Mucosa of stomach (tissue), 1 donor: Measurements from ENCODE around the gene SNX24.
"Not testable (repeated sequence)": the region's sequence is repeated elsewhere in the genome, so short reads cannot be mapped to it uniquely, and the experiment has no call there.

Experiments
- H3K27me3 ChIP-seq: one replicate; pipeline ENCODE4 v1.7.0; 2013; ENCODE audit warnings: mild to moderate bottlenecking, low read length; ENCODE audit not compliant: control insufficient read depth, insufficient read depth
- H3K36me3 ChIP-seq: one replicate; pipeline ENCODE4 v1.7.0; 2013; ENCODE audit warnings: low read length; ENCODE audit not compliant: control insufficient read depth, insufficient read depth
- H3K4me1 ChIP-seq: one replicate; pipeline ENCODE4 v1.7.0; 2013; ENCODE audit warnings: mild to moderate bottlenecking, low read length; ENCODE audit not compliant: control insufficient read depth, insufficient read depth
- H3K4me3 ChIP-seq: one replicate; pipeline ENCODE4 v1.7.0; 2013; ENCODE audit warnings: low read length
- H3K9ac ChIP-seq: one replicate; pipeline ENCODE4 v1.7.0; 2013; ENCODE audit warnings: mild to moderate bottlenecking, low read length, moderate library complexity
- H3K9me3 ChIP-seq: one replicate; pipeline ENCODE4 v1.7.0; 2013; ENCODE audit warnings: mild to moderate bottlenecking, low read length, moderate library complexity; ENCODE audit not compliant: control insufficient read depth
- donor health status: Pancreatic carcinoma.

Gene SNX24

DNA sequence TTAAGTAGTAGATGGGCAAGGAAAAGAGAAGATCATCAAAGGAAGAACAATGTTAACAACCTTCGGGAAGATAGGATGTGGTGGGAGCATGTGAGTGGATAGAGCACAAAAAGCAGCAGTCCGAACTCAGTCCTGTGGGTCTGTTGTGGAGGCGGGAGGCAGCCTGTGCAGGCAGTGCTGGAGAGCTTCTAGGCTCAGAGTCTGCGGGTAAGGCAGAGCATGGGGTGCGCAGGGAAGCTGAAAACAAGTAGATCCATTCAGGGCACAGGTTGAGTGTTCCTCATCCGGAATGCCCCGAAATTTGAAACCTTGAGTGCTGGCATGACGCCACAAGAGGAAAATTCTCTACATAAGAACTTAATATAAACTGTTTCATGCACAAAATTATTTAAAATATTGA, 106.2 kb downstream of the SNX24 start:
- H3K9me3 ChIP-seq = no peaks in the 10 kb centered on the region
- H3K36me3 ChIP-seq = no peaks in the 10 kb centered on the region
- no peaks in the 10 kb centered on the region for H3K4me1 ChIP-seq
- no peak overlapping the region for H3K4me3 ChIP-seq
- H3K27me3 ChIP-seq = no peaks in the 10 kb centered on the region
- no peak overlapping the region for H3K9ac ChIP-seq

DNA sequence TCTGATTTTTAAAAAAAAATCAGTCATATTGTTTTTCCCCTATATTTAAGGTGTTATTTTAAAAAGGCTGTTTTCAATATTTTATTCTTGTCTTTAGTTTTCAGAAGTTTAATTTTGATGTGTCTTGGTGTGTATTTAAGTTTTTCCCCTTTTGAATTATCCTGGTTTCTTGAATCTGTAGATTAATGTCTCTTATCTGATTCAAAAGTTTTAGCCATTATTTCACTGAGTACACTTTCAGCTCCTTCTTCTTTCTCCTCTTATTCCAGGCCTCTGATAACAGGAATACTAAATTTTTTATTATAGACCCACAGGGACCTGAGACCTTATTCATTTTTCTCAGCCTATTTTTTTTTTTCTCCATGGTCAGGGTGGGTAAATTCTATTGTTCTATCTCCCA, 109.3 kb downstream of the SNX24 start:
- no peak overlapping the region for H3K4me3 ChIP-seq
- H3K4me1 ChIP-seq = no peaks in the 10 kb centered on the region
- no peaks in the 10 kb centered on the region for H3K9me3 ChIP-seq
- no peak overlapping the region for H3K9ac ChIP-seq
- no peaks in the 10 kb centered on the region for H3K27me3 ChIP-seq
- H3K36me3 ChIP-seq = no peaks in the 10 kb centered on the region

- H3K9ac ChIP-seq = no peak overlapping the region
- no peak overlapping the region for H3K4me3 ChIP-seq
- H3K27me3 ChIP-seq = no peaks in the 10 kb centered on the region
- H3K36me3 ChIP-seq = no peaks in the 10 kb centered on the region
- no peaks in the 10 kb centered on the region for H3K9me3 ChIP-seq
- no peaks in the 10 kb centered on the region for H3K4me1 ChIP-seq
Observed at GRCh38 chr5:122957457-122957856, 112.0 kb downstream of the SNX24 start.

- Histone ChIP-seq H3K4me3 (no peak overlapping the region), H3K36me3 (no peaks in the 10 kb centered on the region), H3K9me3 (no peaks in the 10 kb centered on the region), H3K4me1 (no peaks in the 10 kb centered on the region), H3K27me3 (no peaks in the 10 kb centered on the region), H3K9ac (no peak overlapping the region)
Observed at GRCh38 chr5:122959740-122960445, 114.5 kb downstream of the SNX24 start.

DNA sequence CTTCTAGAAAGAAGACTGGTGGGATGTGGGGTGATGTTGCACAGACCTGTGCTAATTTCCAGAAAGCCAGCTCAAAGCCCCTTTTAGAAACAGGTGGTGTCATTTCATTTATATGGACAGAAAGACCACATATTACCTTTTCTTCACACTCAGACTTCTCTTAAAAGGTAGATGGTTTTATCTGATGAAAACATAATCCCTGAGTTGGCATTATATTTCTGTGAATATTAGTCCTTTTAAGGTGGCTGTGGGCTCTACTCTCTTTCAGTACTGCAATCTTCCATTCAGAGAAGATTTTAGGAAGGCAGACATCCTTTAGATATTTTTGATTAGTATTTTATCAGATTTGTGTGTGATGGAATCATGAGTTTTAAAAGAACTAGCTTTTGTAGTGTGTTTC, 117.9 kb downstream of the SNX24 start:
- Histone ChIP-seq H3K9ac (no peak overlapping the region), H3K9me3 (no peaks in the 10 kb centered on the region), H3K36me3 (no peaks in the 10 kb centered on the region), H3K27me3 (no peaks in the 10 kb centered on the region), H3K4me3 (no peak overlapping the region), H3K4me1 (no peaks in the 10 kb centered on the region)

- Histone ChIP-seq H3K9ac (no peak overlapping the region), H3K27me3 (no peaks in the 10 kb centered on the region), H3K36me3 (no peaks in the 10 kb centered on the region), H3K9me3 (no peaks in the 10 kb centered on the region), H3K4me3 (no peak overlapping the region), H3K4me1 (no peaks in the 10 kb centered on the region)
Observed at GRCh38 chr5:122965111-122965510, 119.7 kb downstream of the SNX24 start.

- H3K9me3 ChIP-seq = no peaks in the 10 kb centered on the region
- H3K27me3 ChIP-seq = no peaks in the 10 kb centered on the region
- H3K36me3 ChIP-seq = no peaks in the 10 kb centered on the region
- H3K9ac ChIP-seq = no peak overlapping the region
- no peak overlapping the region for H3K4me3 ChIP-seq
- H3K4me1 ChIP-seq = no peaks in the 10 kb centered on the region
Observed at GRCh38 chr5:122967085-122967484, 121.7 kb downstream of the SNX24 start.

GRCh38 chr5:122967625-122968024, 122.2 kb downstream of the SNX24 start:
- Histone ChIP-seq H3K9me3 (no peaks in the 10 kb centered on the region), H3K36me3 (no peaks in the 10 kb centered on the region), H3K9ac (no peak overlapping the region), H3K4me3 (no peak overlapping the region), H3K27me3 (no peaks in the 10 kb centered on the region), H3K4me1 (no peaks in the 10 kb centered on the region)

- not testable (repeated sequence) for H3K36me3 ChIP-seq, H3K4me1 ChIP-seq, H3K9ac ChIP-seq, H3K27me3 ChIP-seq, H3K9me3 ChIP-seq, H3K4me3 ChIP-seq
Observed at GRCh38 chr5:122968056-122968455, 122.6 kb downstream of the SNX24 start.

DNA sequence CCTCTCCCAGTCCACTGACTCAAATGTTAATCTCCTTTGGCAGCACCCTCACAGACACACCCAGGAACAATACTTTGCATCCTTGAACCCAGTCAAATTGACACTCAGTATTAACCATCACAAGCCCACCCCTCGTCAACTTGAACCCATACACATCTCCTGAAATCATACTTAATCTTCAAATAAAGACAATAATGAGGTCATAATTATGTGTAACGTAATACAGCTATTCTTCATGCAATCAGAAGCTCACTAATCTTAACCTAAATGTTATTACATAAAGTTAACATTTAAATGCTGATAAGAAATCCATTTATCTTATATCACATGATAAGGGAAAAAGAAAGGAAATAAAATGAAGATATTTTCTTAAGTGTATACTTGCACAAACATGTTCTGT, 125.9 kb downstream of the SNX24 start:
- H3K9me3 ChIP-seq = no peaks in the 10 kb centered on the region
- no peaks in the 10 kb centered on the region for H3K36me3 ChIP-seq
- no peak overlapping the region for H3K4me3 ChIP-seq
- H3K27me3 ChIP-seq = no peaks in the 10 kb centered on the region
- H3K9ac ChIP-seq = no peak overlapping the region
- H3K4me1 ChIP-seq = no peaks in the 10 kb centered on the region

- H3K4me3 ChIP-seq = no peak overlapping the region
Observed at GRCh38 chr5:122972877-122973276, 127.5 kb downstream of the SNX24 start.

DNA sequence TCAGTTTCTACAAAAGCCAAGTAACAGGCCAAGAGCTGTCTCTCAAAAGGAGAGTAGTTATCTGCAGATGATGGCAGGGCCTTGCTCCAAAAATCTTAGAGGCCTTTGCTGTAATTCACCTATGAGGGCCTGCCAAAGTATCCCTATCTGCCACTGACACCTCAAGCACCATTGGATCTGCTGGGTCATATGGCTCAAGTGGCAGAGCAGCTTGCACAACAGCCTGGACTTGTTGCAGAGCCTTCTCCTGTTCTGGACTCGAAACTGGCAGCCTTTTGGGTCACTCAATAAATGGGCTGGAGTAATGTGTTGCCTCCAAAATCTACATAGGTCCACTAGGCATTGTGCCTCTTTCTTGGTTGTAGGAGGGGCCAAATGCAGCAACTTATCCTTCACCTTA, 128.3 kb downstream of the SNX24 start:
- not testable (repeated sequence) for H3K4me3 ChIP-seq, H3K27me3 ChIP-seq, H3K9me3 ChIP-seq, H3K36me3 ChIP-seq, H3K4me1 ChIP-seq, H3K9ac ChIP-seq

More at GRCh38 chr5:122972877-122973276, 127.5 kb downstream of the SNX24 start:
- Histone ChIP-seq H3K36me3 (no peaks in the 10 kb centered on the region), H3K9me3 (no peaks in the 10 kb centered on the region), H3K9ac (no peak overlapping the region), H3K4me1 (no peaks in the 10 kb centered on the region), H3K27me3 (no peaks in the 10 kb centered on the region)

GRCh38 chr5:122974251-122974650, 128.8 kb downstream of the SNX24 start:
- not testable (repeated sequence) for H3K4me1 ChIP-seq

More at GRCh38 chr5:122974251-122974650, 128.8 kb downstream of the SNX24 start:
- not testable (repeated sequence) for H3K9me3 ChIP-seq, H3K36me3 ChIP-seq, H3K4me3 ChIP-seq, H3K27me3 ChIP-seq, H3K9ac ChIP-seq
